GM12878 (cell line): ENCODE results near the gene ABCD2. TPM values are rescaled to one million over a fixed set of nuclear protein-coding genes. Genes with fewer than 3 reads are reported as not detected.
A peak's percentile ranks its signal among the peaks of the same experiment; 100 is the strongest.

Source experiments
- CHD1 ChIP-seq: IDR thresholded peaks from 2 replicates; pipeline ENCODE4 v1.6.1; 2012; ENCODE audit warnings: low read depth, low read length, improper control_type of control experiment
- EED ChIP-seq: sonication (generic); IDR thresholded peaks from 2 replicates; pipeline ENCODE4 v1.6.1; 2016; ENCODE audit warnings: antibody characterized with exemption, low read depth
- EP300 ChIP-seq, 2 experiments: fragments of 150-350 bp in 1 of 2; IDR thresholded peaks; 2 replicates each; pipeline ENCODE4 v1.6.1; 2011 to 2012; ENCODE audit warnings: low read depth in 2 of 2, low read length in 2 of 2, borderline replicate concordance in 1 of 2, improper control_type of control experiment in 1 of 2, inconsistent platforms in 1 of 2; ENCODE audit not compliant: control insufficient read depth in 1 of 2
- FOXK2 ChIP-seq: fragments of 450-650 bp; IDR thresholded peaks from 2 replicates; pipeline ENCODE4 v1.6.1; 2017; ENCODE audit warnings: mild to moderate bottlenecking, moderate library complexity
- IRF4 ChIP-seq: IDR thresholded peaks from 2 replicates; pipeline ENCODE4 v1.6.1; 2011; ENCODE audit warnings: low read depth, low read length
- KDM1A ChIP-seq: fragments of 200-600 bp; sonication (generic); IDR thresholded peaks from 2 replicates; pipeline ENCODE4 v1.6.1; 2016; ENCODE audit warnings: borderline replicate concordance
- KLF5 ChIP-seq: fragments of 450-650 bp; IDR thresholded peaks from 2 replicates; pipeline ENCODE4 v1.6.1; 2014; ENCODE audit warnings: mild to moderate bottlenecking; ENCODE audit not compliant: partially characterized antibody
- NR2C2 ChIP-seq: IDR thresholded peaks from 2 replicates; pipeline ENCODE4 v1.6.1; 2011; ENCODE audit warnings: borderline replicate concordance, low read depth; ENCODE audit not compliant: control insufficient read depth, insufficient read length
- ZNF207 ChIP-seq: fragments of 450-650 bp; IDR thresholded peaks from 2 replicates; pipeline ENCODE4 v1.6.1; 2014; ENCODE audit warnings: antibody characterized with exemption, mild to moderate bottlenecking, borderline replicate concordance
- ZNF384 ChIP-seq: IDR thresholded peaks from 2 replicates; pipeline ENCODE4 v1.6.1; 2012; ENCODE audit warnings: low read depth, mild to moderate bottlenecking, low read length, improper control_type of control experiment, borderline replicate concordance
- polyA plus RNA-seq, 11 experiments: library from polyadenylated mRNA; depleted of rRNA in 4 of 11; unstranded in 6 of 11; stranded (reverse) in 5 of 11; fragments of >200 nt; fragmentation: Nextera tagmentation in 4 of 11; fragmentation: Illumina TruSeq in 1 of 11; extraction: Ambion mirVana in 4 of 11; extraction: Trizol in 1 of 11; gene quantifications; 1 replicate in 1 of 11; 2 replicates in 10 of 11; pipeline versions ENCODE4 v1.2.1 to v1.2.3, GENCODE V29; 2011 to 2016; ENCODE audit warnings: inconsistent platforms in 2 of 11, missing spikeins in 2 of 11, low read depth in 1 of 11
- total RNA-seq, 4 experiments: library from RNA; depleted of rRNA in 3 of 4; stranded (reverse); fragments of >200 nt in 3 of 4; fragmentation: Illumina TruSeq in 1 of 4; extraction: Trizol in 1 of 4; gene quantifications; 2 replicates each; pipeline versions ENCODE4 v1.2.1 to v1.2.3, GENCODE V29; 2013 to 2021
- TF ChIP-seq, protein P1 (sequence below): fragments of 450-650 bp; IDR thresholded peaks from 2 replicates; pipeline ENCODE4 v1.6.1; 2017; ENCODE audit warnings: low read depth, mild to moderate bottlenecking, moderate library complexity
- TF ChIP-seq, protein P2 (sequence below): IDR thresholded peaks from 2 replicates; pipeline ENCODE4 v1.6.1; 2011; ENCODE audit warnings: low read depth, mild to moderate bottlenecking, low read length, moderate library complexity, borderline replicate concordance; ENCODE audit errors: extremely low read depth

The ABCD2 gene
- total and polyA plus RNA-seq, 10 of the 15 experiments (the other 5 are each of a cell fraction or from before 2014, with no cell fraction given) = 4.4 to 16.2 (median 7.5) TPM

- TF ChIP-seq CHD1 (no peak), IRF4 (no peak), ZNF207 (no peak), ZNF384 (no peak), NR2C2 (no peak), EP300 (IDR thresholded peaks at IDR 0.05; ENCODE audit: borderline replicate concordance in 1 of 2, control insufficient read depth in 1 of 2, low read depth in 2 of 2, low read length in 2 of 2) (peak; percentile 32 to 86; a peak in 3 of 4 replicates), FOXK2 (no peak), EED (peak; percentile 83), KDM1A (no peak), KLF5 (no peak)
- TF ChIP-seq, protein P1, sequence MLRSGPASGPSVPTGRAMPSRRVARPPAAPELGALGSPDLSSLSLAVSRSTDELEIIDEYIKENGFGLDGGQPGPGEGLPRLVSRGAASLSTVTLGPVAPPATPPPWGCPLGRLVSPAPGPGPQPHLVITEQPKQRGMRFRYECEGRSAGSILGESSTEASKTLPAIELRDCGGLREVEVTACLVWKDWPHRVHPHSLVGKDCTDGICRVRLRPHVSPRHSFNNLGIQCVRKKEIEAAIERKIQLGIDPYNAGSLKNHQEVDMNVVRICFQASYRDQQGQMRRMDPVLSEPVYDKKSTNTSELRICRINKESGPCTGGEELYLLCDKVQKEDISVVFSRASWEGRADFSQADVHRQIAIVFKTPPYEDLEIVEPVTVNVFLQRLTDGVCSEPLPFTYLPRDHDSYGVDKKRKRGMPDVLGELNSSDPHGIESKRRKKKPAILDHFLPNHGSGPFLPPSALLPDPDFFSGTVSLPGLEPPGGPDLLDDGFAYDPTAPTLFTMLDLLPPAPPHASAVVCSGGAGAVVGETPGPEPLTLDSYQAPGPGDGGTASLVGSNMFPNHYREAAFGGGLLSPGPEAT = peak; percentile 94
- TF ChIP-seq, protein P2, sequence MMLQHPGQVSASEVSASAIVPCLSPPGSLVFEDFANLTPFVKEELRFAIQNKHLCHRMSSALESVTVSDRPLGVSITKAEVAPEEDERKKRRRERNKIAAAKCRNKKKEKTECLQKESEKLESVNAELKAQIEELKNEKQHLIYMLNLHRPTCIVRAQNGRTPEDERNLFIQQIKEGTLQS = no peak
Observed at GRCh38 chr12:39619660-39620433, at the start of gene ABCD2 (continued).
